ENCODE results near the gene MX1. TPM values are rescaled to one million over a fixed set of nuclear protein-coding genes. Genes with fewer than 3 reads are reported as not detected.

The MX1 gene
- total and polyA plus RNA-seq, 2 donors (not counting 1 experiment from before 2014, with no cell fraction given), result 10.3 to 17.5 TPM

DNA sequence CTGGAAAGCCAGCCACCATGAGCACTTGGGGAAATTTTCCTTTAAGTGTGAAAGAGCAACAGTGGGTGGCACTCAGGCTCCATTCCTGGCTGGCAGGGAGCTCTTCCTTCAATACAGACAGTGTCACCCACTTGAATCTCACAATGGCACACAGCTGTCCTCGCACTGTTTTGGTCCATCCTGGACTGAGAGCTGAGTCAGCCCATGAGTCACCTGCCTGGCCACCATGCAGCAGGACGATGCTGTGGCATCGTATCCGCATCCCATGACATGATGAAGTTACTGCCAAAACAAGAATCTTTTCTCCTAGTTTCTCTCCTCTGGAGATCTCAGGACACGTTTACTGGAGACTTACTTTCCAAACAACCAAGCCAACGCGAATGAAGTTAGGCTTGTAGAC is 75.9 kb downstream of the MX1 start:
- Histone ChIP-seq H3K79me2 (ENCODE audit: control insufficient read depth, insufficient read depth, low read length) (no peaks in the 10 kb centered on the region), H3K27ac (ENCODE audit: insufficient read depth, low read length) (no peak overlapping the region), H3K9ac (ENCODE audit: insufficient read depth, low read length) (no peak overlapping the region), H4K20me1 (ENCODE audit: control insufficient read depth, extremely low read depth, insufficient read depth, low read length) (no peaks in the 10 kb centered on the region), H2AFZ (ENCODE audit: low read length) (no peak overlapping the region), H3K9me3 (ENCODE audit: control insufficient read depth, insufficient read depth, low read depth, low read length) (no peaks in the 10 kb centered on the region), H3K27me3 (ENCODE audit: control insufficient read depth, insufficient read depth, low read length) (peaks cover 19% of the 10 kb centered on the region), H3K4me1 (ENCODE audit: control insufficient read depth, extremely low read depth, insufficient read depth, low read length) (no peaks in the 10 kb centered on the region), H3K36me3 (ENCODE audit: control insufficient read depth, insufficient read depth, low read length) (no peaks in the 10 kb centered on the region), H3K4me3 (replicated peaks in 1 of 4; ENCODE audit: control extremely low read depth in 1 of 4, insufficient read depth in 1 of 4, low read depth in 3 of 4, low read length in 4 of 4) (no peak overlapping the region), H3K4me2 (ENCODE audit: extremely low read depth, insufficient read depth, low read length) (no peak overlapping the region)
- peak in 1 of 2 donors; percentile 20 for DNase-seq (ENCODE audit: low read depth in 2 of 2)
- TF ChIP-seq CTCF (conservative IDR thresholded peaks at IDR 0.05 in 1 of 2, IDR thresholded peaks at IDR 0.05 in 1 of 2; ENCODE audit: low read depth in 1 of 2, low read length in 2 of 2) (no peak), EZH2 (IDR thresholded peaks at IDR 0.05; ENCODE audit: low read length, missing control alignments) (no peak)

DNA sequence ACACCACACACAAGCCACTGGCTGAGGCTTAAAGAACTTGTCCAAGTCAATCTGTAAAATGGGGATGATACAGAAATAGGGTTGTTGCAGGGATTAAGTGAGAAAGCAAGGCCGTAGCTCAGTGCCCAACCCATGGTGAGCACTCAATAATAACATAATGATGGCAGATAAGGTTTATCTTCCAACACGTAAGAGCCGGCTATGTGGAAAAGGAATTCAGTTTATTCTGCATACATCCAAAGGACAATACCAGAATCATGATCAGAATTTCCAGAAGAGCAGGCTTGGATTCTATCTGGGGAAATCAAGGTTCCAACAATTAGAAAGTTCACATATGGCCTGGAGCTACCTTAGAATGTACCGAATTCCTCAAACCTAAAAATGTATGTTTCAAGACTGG is 77.3 kb downstream of the MX1 start:
- Histone ChIP-seq H3K27ac (ENCODE audit: insufficient read depth, low read length) (no peak overlapping the region), H3K79me2 (ENCODE audit: control insufficient read depth, insufficient read depth, low read length) (no peaks in the 10 kb centered on the region), H3K9me3 (ENCODE audit: control insufficient read depth, insufficient read depth, low read depth, low read length) (no peaks in the 10 kb centered on the region), H2AFZ (ENCODE audit: low read length) (no peak overlapping the region), H3K9ac (ENCODE audit: insufficient read depth, low read length) (no peak overlapping the region), H3K36me3 (ENCODE audit: control insufficient read depth, insufficient read depth, low read length) (no peaks in the 10 kb centered on the region), H3K4me2 (ENCODE audit: extremely low read depth, insufficient read depth, low read length) (no peak overlapping the region), H3K4me3 (replicated peaks in 1 of 4; ENCODE audit: control extremely low read depth in 1 of 4, insufficient read depth in 1 of 4, low read depth in 3 of 4, low read length in 4 of 4) (no peak overlapping the region), H4K20me1 (ENCODE audit: control insufficient read depth, extremely low read depth, insufficient read depth, low read length) (no peaks in the 10 kb centered on the region), H3K4me1 (ENCODE audit: control insufficient read depth, extremely low read depth, insufficient read depth, low read length) (no peaks in the 10 kb centered on the region), H3K27me3 (ENCODE audit: control insufficient read depth, insufficient read depth, low read length) (peaks cover 20% of the 10 kb centered on the region)
- DNase-seq (ENCODE audit: low read depth in 2 of 2), result no peak
- TF ChIP-seq EZH2 (IDR thresholded peaks at IDR 0.05; ENCODE audit: low read length, missing control alignments), result no peak
- TF ChIP-seq CTCF (conservative IDR thresholded peaks at IDR 0.05 in 1 of 2, IDR thresholded peaks at IDR 0.05 in 1 of 2; ENCODE audit: low read depth in 1 of 2, low read length in 2 of 2), result no peak

- Histone ChIP-seq H3K79me2 (ENCODE audit: control insufficient read depth, insufficient read depth, low read length) (no peaks in the 10 kb centered on the region), H3K27ac (ENCODE audit: insufficient read depth, low read length) (no peak overlapping the region), H2AFZ (ENCODE audit: low read length) (no peak overlapping the region), H3K4me2 (ENCODE audit: extremely low read depth, insufficient read depth, low read length) (no peak overlapping the region), H4K20me1 (ENCODE audit: control insufficient read depth, extremely low read depth, insufficient read depth, low read length) (no peaks in the 10 kb centered on the region), H3K9ac (ENCODE audit: insufficient read depth, low read length) (no peak overlapping the region), H3K4me3 (replicated peaks in 1 of 4; ENCODE audit: control extremely low read depth in 1 of 4, insufficient read depth in 1 of 4, low read depth in 3 of 4, low read length in 4 of 4) (no peak overlapping the region), H3K4me1 (ENCODE audit: control insufficient read depth, extremely low read depth, insufficient read depth, low read length) (no peaks in the 10 kb centered on the region), H3K36me3 (ENCODE audit: control insufficient read depth, insufficient read depth, low read length) (no peaks in the 10 kb centered on the region), H3K9me3 (ENCODE audit: control insufficient read depth, insufficient read depth, low read depth, low read length) (no peaks in the 10 kb centered on the region), H3K27me3 (ENCODE audit: control insufficient read depth, insufficient read depth, low read length) (peaks cover 27% of the 10 kb centered on the region)
- DNase-seq (ENCODE audit: low read depth in 2 of 2), result no peak
- no peak for TF ChIP-seq EZH2 (IDR thresholded peaks at IDR 0.05; ENCODE audit: low read length, missing control alignments)
- TF ChIP-seq CTCF (conservative IDR thresholded peaks at IDR 0.05 in 1 of 2, IDR thresholded peaks at IDR 0.05 in 1 of 2; ENCODE audit: low read depth in 1 of 2, low read length in 2 of 2), result no peak
These were observed 78.0 kb downstream of the MX1 start for GRCh38 chr21:41504030-41504429.
